Parathyroid adenoma (tissue), 2 donors: ENCODE data around the gene ARNT2.

Experiments used
- H2AFZ ChIP-seq: fragments of 300-600 bp; sonication (generic); one replicate; pipeline ENCODE4 v1.7.0; 2017; ENCODE audit warnings: antibody characterized with exemption, mild to moderate bottlenecking
- H3K27ac ChIP-seq: fragments of 300-600 bp; sonication (generic); one replicate; pipeline ENCODE4 v1.7.0; 2017
- H3K27me3 ChIP-seq: fragments of 300-600 bp; sonication (generic); one replicate; pipeline ENCODE4 v1.7.0; 2017; ENCODE audit warnings: low read length; ENCODE audit not compliant: control insufficient read depth, insufficient read depth
- H3K36me3 ChIP-seq: fragments of 300-600 bp; sonication (generic); one replicate; pipeline ENCODE4 v1.7.0; 2017; ENCODE audit warnings: low read length; ENCODE audit not compliant: control insufficient read depth, insufficient read depth
- H3K4me1 ChIP-seq: fragments of 300-600 bp; sonication (generic); one replicate; pipeline ENCODE4 v1.7.0; 2017; ENCODE audit warnings: control low read depth
- H3K4me2 ChIP-seq: fragments of 300-600 bp; sonication (generic); one replicate; pipeline ENCODE4 v1.7.0; 2017; ENCODE audit warnings: low read length
- H3K4me3 ChIP-seq: fragments of 300-600 bp; sonication (generic); one replicate; pipeline ENCODE4 v1.7.0; 2017; ENCODE audit warnings: low read depth, low read length
- H3K79me2 ChIP-seq: fragments of 300-600 bp; sonication (generic); one replicate; pipeline ENCODE4 v1.7.0; 2017; ENCODE audit warnings: control low read depth
- H3K9ac ChIP-seq: fragments of 300-600 bp; sonication (generic); one replicate; pipeline ENCODE4 v1.7.0; 2017; ENCODE audit warnings: mild to moderate bottlenecking
- H3K9me3 ChIP-seq: fragments of 300-600 bp; sonication (generic); one replicate; pipeline ENCODE4 v1.7.0; 2017; ENCODE audit warnings: low read length; ENCODE audit not compliant: control insufficient read depth
- TF ChIP-seq, protein P1 (sequence below): fragments of 300-600 bp; sonication (generic); IDR thresholded peaks from one replicate; pipeline ENCODE4 v1.7.0; 2017; ENCODE audit warnings: antibody characterized with exemption, mild to moderate bottlenecking
- donor health status: primary hyperparathyroidism.

ARNT2 gene

DNA sequence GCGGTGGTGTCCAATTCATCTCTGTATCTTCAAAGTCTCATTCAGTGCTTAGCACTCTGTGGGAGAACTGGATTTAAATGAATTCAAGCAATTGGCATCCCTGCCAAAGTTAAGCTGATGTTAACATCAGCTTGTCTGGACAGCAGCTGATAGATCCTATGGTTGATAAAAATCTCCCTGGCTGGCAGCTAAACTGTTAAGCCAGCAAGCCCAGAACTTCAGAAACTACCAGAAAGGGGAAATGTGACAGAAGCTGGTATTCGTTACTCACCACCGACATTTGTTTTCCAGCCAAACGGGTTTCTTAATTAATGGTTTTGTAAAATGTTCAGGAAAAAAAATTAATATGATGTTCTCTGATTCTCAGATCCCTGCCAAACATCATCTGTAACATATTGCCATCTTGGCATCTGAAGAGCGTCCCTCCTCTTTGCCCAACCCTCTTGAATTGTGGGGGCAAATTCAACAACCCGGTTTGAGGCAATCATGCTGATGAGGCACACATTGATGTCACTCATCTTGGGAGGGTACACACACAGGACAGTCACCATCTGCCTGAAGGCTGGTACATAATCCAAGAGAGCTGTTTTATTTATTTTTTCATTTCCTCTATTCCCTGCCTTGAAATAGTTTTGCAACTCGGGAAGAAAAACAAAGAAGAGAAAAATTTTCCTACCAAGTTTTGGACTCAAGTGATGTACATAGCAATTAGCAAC lies 214.7 kb downstream of the ARNT2 start:
- Histone ChIP-seq H2AFZ (no peak overlapping the region), H3K79me2 (no peaks in the 10 kb centered on the region), H3K9ac (no peak overlapping the region), H3K4me1 (no peaks in the 10 kb centered on the region), H3K4me2 (no peak overlapping the region), H3K27me3 (no peaks in the 10 kb centered on the region), H3K9me3 (no peaks in the 10 kb centered on the region), H3K36me3 (no peaks in the 10 kb centered on the region), H3K4me3 (no peak overlapping the region), H3K27ac (no peak overlapping the region)
- TF ChIP-seq, protein P1, sequence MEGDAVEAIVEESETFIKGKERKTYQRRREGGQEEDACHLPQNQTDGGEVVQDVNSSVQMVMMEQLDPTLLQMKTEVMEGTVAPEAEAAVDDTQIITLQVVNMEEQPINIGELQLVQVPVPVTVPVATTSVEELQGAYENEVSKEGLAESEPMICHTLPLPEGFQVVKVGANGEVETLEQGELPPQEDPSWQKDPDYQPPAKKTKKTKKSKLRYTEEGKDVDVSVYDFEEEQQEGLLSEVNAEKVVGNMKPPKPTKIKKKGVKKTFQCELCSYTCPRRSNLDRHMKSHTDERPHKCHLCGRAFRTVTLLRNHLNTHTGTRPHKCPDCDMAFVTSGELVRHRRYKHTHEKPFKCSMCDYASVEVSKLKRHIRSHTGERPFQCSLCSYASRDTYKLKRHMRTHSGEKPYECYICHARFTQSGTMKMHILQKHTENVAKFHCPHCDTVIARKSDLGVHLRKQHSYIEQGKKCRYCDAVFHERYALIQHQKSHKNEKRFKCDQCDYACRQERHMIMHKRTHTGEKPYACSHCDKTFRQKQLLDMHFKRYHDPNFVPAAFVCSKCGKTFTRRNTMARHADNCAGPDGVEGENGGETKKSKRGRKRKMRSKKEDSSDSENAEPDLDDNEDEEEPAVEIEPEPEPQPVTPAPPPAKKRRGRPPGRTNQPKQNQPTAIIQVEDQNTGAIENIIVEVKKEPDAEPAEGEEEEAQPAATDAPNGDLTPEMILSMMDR = no peak

DNA sequence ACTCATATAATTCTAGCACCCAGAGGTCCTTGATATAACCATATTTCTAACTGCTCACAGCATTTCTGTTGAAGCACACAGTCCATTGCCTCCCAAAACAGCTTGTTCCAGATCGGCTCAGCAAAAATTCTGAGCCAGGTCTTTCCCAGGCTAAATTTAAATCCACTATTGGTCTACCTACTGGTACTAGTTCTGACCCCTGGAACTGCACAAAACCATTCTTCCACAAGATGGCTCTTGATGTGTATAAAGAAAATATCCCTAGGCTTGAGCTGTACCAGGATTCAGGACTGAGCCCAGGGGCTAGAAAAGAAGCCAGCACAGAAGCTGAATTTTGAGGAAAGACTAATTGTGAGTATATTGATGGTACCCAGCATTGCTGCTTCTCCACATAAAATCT lies 215.5 kb downstream of the ARNT2 start:
- no peaks in the 10 kb centered on the region for H3K4me1 ChIP-seq
- no peak overlapping the region for H2AFZ ChIP-seq
- H3K9me3 ChIP-seq = no peaks in the 10 kb centered on the region

DNA sequence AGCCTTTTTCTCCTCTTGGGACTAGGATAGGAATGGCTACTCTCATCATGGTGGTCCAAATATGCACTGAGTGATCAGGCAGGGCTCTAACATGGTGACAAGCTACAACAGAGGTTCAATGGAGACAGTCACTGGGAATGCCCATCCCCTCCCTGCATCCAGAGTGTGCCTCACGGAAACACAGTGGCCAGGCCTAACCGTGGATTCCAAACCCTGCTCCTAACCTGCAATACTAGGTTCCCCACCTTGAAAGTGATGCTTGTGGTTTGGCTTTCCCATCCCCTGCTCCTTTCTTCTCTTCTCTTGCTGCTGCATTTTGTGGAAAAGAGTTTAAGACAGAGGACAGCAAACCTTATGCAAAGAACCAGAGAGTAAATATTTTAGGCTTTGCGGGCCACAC lies 216.0 kb downstream of the ARNT2 start:
- Histone ChIP-seq H3K27ac (no peak overlapping the region), H3K36me3 (no peaks in the 10 kb centered on the region), H3K4me1 (no peaks in the 10 kb centered on the region)

More for the DNA sequence above, 215.5 kb downstream of the ARNT2 start:
- TF ChIP-seq, protein P1 = no peak
- H3K27ac ChIP-seq = no peak overlapping the region
- H3K4me2 ChIP-seq = no peak overlapping the region
- H3K36me3 ChIP-seq = no peaks in the 10 kb centered on the region
- no peak overlapping the region for H3K9ac ChIP-seq
- H3K4me3 ChIP-seq = no peak overlapping the region
- H3K79me2 ChIP-seq = no peaks in the 10 kb centered on the region
- no peaks in the 10 kb centered on the region for H3K27me3 ChIP-seq

DNA sequence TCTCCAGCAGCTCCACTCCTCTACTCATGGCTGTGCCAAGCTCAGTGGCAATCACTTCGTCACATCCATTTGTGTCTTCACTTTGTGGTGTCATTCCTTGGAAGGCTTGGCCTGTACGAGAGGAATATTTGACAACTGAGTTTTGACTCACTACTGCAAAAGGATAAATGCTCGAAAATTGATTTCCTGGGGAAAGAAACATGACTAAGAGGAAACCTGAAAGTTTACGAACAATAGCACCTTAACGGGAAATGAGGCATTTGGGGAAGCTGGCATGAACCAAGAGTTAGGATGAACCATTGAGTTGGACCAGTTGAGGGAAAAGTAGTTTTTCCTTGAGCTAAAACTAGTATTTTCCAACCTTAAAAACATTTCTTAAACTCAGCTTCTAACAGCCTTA lies 216.7 kb downstream of the ARNT2 start:
- Histone ChIP-seq H3K4me3 (no peak overlapping the region), H2AFZ (no peak overlapping the region), H3K4me2 (no peak overlapping the region), H3K9me3 (no peaks in the 10 kb centered on the region), H3K27ac (no peak overlapping the region), H3K36me3 (no peaks in the 10 kb centered on the region), H3K9ac (no peak overlapping the region), H3K27me3 (no peaks in the 10 kb centered on the region), H3K4me1 (no peaks in the 10 kb centered on the region), H3K79me2 (no peaks in the 10 kb centered on the region)
- TF ChIP-seq, protein P1 = no peak

More for the DNA sequence above, 216.0 kb downstream of the ARNT2 start:
- Histone ChIP-seq H3K4me3 (no peak overlapping the region), H3K4me2 (no peak overlapping the region), H3K9me3 (no peaks in the 10 kb centered on the region), H3K27me3 (no peaks in the 10 kb centered on the region), H2AFZ (no peak overlapping the region), H3K9ac (no peak overlapping the region), H3K79me2 (no peaks in the 10 kb centered on the region)
- TF ChIP-seq, protein P1 = no peak

DNA sequence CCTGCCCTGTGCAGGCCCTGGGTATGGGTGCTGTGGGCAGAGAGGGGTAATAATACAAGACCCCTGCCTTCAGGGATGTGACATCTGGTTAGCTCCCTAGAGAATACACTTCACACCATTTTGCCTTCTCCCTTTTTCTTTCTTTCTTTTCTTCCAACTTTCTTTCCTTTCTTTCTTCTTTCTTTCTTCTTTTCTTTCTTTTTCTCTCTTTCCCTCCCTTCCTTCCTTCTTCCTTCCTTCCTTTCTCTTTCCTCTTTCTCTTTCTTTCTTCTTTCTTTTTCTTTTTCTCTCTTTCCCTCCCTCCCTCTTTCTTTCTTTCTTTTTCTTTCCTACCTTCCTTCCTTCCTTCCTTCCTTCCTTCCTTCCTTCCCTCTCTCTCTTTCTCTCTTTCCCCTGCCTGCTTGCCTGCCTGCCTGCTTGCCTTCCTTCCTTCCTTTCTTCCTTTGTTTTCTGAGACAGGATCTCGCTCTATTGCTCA lies 222.5 kb downstream of the ARNT2 start:
- TF ChIP-seq, protein P1 = no peak
- H3K9ac ChIP-seq = no peak overlapping the region
- H3K4me2 ChIP-seq = no peak overlapping the region
- H3K27me3 ChIP-seq = no peaks in the 10 kb centered on the region
- no peaks in the 10 kb centered on the region for H3K4me1 ChIP-seq
- no peaks in the 10 kb centered on the region for H3K9me3 ChIP-seq
- H3K27ac ChIP-seq = no peak overlapping the region
- H3K36me3 ChIP-seq = no peaks in the 10 kb centered on the region
- no peaks in the 10 kb centered on the region for H3K79me2 ChIP-seq
- H3K4me3 ChIP-seq = no peak overlapping the region
- H2AFZ ChIP-seq = no peak overlapping the region
